ENCODE results near the gene PPP1R14C. TPM values are rescaled to one million over a fixed set of nuclear protein-coding genes. Genes with fewer than 3 reads are reported as not detected.
A peak's percentile ranks its signal among the peaks of the same experiment; 100 is the strongest.
"Not testable (repeated sequence)": the region's sequence is repeated elsewhere in the genome, so short reads cannot be mapped to it uniquely, and the experiment has no call there.

The PPP1R14C gene
- total and polyA plus RNA-seq, 8 donors: 11.7 to 33.6 (median 18.6) TPM

DNA sequence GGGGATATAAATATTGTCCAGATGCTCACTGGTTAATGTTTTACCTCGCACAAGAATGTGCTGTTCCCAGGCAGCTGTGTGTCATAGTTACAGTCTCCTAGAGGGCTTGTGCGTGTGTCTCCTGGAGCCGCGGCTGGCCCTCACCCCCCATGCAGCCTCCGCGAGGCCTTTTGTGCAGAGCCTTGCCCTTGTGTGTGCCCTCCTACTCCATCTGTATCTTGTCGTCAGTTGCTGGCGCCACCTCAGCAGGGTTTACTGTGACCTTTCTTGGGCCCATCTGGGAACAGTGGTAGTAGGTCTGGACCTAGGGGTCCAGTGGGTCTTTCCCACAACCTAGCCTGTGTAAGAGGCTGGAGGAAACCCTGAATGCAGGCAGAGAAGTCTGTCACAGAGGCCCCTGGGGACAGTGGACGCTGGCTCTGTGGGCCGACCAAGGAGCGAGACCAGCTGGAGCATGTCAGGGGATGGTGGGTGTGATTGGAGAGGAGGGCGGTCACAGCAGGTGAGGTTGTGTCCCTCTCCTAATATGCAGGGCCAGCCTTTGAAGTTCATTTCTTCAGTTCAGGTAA is 35.2 kb downstream of the PPP1R14C start:
- no peak overlapping the region for H3K4me3 ChIP-seq
- no peak overlapping the region for H3K27ac ChIP-seq
- intact Hi-C loops (cut with DNase I): no loop called here
- no peaks in the 10 kb centered on the region for H3K9me3 ChIP-seq
- no peaks in the 10 kb centered on the region for H3K36me3 ChIP-seq
- peak; percentile 47 for ATAC-seq
- H3K4me1 ChIP-seq: peaks cover 0 to 9% of the 10 kb centered on the region in 2 donors
- TF ChIP-seq, protein P1, sequence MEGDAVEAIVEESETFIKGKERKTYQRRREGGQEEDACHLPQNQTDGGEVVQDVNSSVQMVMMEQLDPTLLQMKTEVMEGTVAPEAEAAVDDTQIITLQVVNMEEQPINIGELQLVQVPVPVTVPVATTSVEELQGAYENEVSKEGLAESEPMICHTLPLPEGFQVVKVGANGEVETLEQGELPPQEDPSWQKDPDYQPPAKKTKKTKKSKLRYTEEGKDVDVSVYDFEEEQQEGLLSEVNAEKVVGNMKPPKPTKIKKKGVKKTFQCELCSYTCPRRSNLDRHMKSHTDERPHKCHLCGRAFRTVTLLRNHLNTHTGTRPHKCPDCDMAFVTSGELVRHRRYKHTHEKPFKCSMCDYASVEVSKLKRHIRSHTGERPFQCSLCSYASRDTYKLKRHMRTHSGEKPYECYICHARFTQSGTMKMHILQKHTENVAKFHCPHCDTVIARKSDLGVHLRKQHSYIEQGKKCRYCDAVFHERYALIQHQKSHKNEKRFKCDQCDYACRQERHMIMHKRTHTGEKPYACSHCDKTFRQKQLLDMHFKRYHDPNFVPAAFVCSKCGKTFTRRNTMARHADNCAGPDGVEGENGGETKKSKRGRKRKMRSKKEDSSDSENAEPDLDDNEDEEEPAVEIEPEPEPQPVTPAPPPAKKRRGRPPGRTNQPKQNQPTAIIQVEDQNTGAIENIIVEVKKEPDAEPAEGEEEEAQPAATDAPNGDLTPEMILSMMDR (IDR thresholded peaks at IDR 0.05): no peak
- peak in 1 of 4 donors; percentile 40 for DNase-seq
- H3K27me3 ChIP-seq: no peaks in the 10 kb centered on the region

DNA sequence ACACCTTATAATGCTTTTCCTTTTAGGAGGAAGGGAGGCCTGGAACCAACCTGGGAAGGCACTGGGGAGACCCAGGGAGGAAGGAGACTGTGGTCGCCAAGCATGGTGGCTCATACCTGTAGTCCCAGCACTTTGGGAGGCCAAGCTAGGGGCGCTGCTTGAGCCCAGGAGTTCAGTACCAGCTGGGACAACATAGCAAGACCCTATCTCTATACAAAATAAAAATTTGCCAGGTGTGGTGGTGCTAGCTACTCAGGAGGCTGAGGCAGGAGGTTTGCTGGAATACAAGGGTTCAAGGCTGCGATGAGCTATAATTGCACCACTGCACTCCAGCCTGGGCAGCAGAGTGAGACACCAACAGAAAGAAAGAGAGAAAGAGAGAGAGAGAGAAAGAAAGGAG is 36.2 kb downstream of the PPP1R14C start:
- H3K4me1 ChIP-seq: peaks cover 0 to 9% of the 10 kb centered on the region in 2 donors
- intact Hi-C loops (cut with DNase I): no loop called here
- no peaks in the 10 kb centered on the region for H3K27me3 ChIP-seq
- H3K9me3 ChIP-seq: no peaks in the 10 kb centered on the region
- no peak overlapping the region for H3K4me3 ChIP-seq
- DNase-seq: no peak
- no peaks in the 10 kb centered on the region for H3K36me3 ChIP-seq
- TF ChIP-seq, protein P1 (IDR thresholded peaks at IDR 0.05): no peak
- ATAC-seq: no peak
- H3K27ac ChIP-seq: no peak overlapping the region

DNA sequence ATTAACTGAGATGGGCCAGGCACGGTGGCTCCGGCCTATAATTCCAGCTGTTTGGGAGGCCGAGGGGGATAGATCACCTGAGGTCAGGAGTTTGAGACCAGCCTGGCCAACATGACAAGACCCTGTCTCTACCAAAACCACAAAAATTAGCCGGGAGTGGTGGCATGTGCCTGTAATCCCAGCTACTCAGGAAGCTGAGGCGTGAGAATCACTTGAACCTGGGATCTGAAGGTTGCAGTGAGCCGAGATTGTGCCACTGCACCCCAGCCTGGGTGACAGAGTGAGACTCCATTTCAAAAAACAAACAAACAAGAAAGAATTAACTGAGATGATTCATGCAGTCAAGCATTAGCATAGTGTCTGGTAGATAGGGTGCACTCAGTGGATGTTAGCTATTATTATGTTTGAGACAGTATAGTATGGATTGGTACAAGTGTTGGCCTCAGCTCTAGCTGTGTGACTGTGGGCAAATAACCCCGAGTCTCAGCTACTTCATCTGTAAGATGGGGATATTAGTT is 37.1 kb downstream of the PPP1R14C start:
- ATAC-seq; H3K4me1 ChIP-seq; intact Hi-C loops (cut with DNase I); H3K27me3 ChIP-seq; H3K4me3 ChIP-seq; DNase-seq; H3K9me3 ChIP-seq; H3K36me3 ChIP-seq; H3K27ac ChIP-seq: not testable (repeated sequence)

DNA sequence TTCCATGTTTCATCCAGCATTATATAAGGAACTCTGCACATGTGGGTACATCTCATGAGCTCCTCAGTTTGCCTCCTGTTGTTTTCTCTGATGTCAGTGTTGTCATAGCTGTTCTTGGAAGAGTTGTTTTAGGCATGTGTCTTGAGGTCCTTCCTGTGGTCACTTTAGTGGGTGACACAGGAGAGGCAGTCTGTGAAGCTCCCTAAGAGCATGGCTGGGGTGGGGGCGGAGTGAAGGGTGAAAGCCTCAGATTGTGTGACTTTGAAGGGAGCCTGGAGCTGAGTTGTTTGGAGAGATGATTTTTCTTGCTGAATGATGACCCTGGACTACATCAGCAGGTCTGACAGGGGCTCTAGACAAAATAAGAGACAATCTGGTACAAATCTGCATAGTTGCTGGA is 37.7 kb downstream of the PPP1R14C start:
- intact Hi-C loops (cut with DNase I): no loop called here
- no peak overlapping the region for H3K27ac ChIP-seq
- no peak for ATAC-seq

DNA sequence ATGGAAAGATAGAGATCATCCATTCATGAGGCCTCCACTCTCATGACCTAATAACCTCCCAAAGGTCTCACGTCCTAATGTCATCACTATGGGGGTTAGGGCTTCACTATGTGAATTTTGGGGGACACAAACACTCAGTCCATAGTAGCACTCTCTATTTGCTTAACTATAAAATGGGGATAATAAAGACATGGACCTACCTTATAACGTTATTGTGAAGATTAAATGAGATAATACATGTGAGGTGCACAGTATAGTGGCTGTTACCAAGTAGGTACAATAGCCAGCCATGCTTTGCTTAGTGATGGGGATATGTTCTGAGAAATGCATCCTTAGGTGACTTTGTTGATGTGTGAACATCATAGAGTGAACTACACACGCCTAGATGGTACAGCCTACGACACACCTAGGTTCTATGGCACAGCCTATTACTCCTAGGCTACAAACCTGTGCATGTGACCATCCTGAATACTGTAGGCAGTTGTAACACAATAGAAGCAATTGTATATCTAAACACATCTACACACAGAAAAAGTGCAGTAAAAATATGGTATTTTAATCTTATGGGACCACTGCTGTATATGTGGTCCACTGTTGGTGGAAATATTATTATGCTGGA is 39.7 kb downstream of the PPP1R14C start:
- no peak overlapping the region for H3K4me3 ChIP-seq
- DNase-seq: no peak
- no peaks in the 10 kb centered on the region for H3K9me3 ChIP-seq
- no peaks in the 10 kb centered on the region for H3K36me3 ChIP-seq
- no peak overlapping the region for H3K27ac ChIP-seq
- TF ChIP-seq, protein P1 (IDR thresholded peaks at IDR 0.05): no peak
- intact Hi-C loops (cut with DNase I): no loop called here
- ATAC-seq: no peak
- H3K4me1 ChIP-seq: no peaks in the 10 kb centered on the region
- no peaks in the 10 kb centered on the region for H3K27me3 ChIP-seq

More for the DNA sequence above, 37.7 kb downstream of the PPP1R14C start:
- Histone ChIP-seq H3K36me3 (no peaks in the 10 kb centered on the region), H3K4me1 (peaks cover 0 to 9% of the 10 kb centered on the region in 2 donors), H3K27me3 (no peaks in the 10 kb centered on the region), H3K9me3 (no peaks in the 10 kb centered on the region), H3K4me3 (no peak overlapping the region)
- no peak for DNase-seq
- TF ChIP-seq, protein P1 (IDR thresholded peaks at IDR 0.05): no peak
